Panc1 (cell line): ENCODE measurements around the gene SLC10A3.

Experiments
- CTCF ChIP-seq: fragments of 450-650 bp; IDR thresholded peaks from 2 replicates; pipeline ENCODE4 v1.5.1; 2017; ENCODE audit warnings: mild to moderate bottlenecking
- POLR2AphosphoS5 ChIP-seq: IDR thresholded peaks from 2 replicates; pipeline ENCODE4 v1.6.1; 2012; ENCODE audit warnings: mild to moderate bottlenecking, low read depth, low read length, moderate library complexity
- TCF7L2 ChIP-seq: IDR thresholded peaks from 2 replicates; pipeline ENCODE4 v1.6.1; 2011; ENCODE audit warnings: mild to moderate bottlenecking, low read depth, low read length, inconsistent platforms

- TF ChIP-seq CTCF (no peak), POLR2AphosphoS5 (no peak), TCF7L2 (no peak)
Observed at GRCh38 chrX:154445776-154446175, 44.7 kb downstream of the SLC10A3 start.
